Measurements from ENCODE around the gene INS. TPM values are rescaled to one million over a fixed set of nuclear protein-coding genes. Genes with fewer than 3 reads are reported as not detected.
A peak's percentile ranks its signal among the peaks of the same experiment; 100 is the strongest.
"Not testable (repeated sequence)": the region's sequence is repeated elsewhere in the genome, so short reads cannot be mapped to it uniquely, and the experiment has no call there.

Gene INS
- total and polyA plus RNA-seq, 5 donors from 2014 or later: not detected

GRCh38 chr11:2128511-2129307 lies 32.3 kb downstream of the INS start:
- Histone ChIP-seq H3K9me3 (ENCODE audit: control insufficient read depth in 2 of 2, low read length in 2 of 2) (no peaks in the 10 kb centered on the region), H3K27ac (ENCODE audit: insufficient read depth, low read length, poor library complexity, severe bottlenecking) (no peak overlapping the region), H3K36me3 (ENCODE audit: control insufficient read depth, insufficient read depth, low read length) (no peaks in the 10 kb centered on the region), H3K27me3 (ENCODE audit: control insufficient read depth, insufficient read depth, low read length) (no peaks in the 10 kb centered on the region), H3K4me1 (ENCODE audit: control insufficient read depth, insufficient read depth, low read length, poor library complexity, severe bottlenecking) (no peaks in the 10 kb centered on the region), H3K4me3 (ENCODE audit: low read depth, low read length) (no peak overlapping the region)
- Mint-ChIP-seq H3K9me3 (peaks cover 0 to 4% (median 0%) of the 10 kb centered on the region in 7 donors), H3K36me3 (no peaks in the 10 kb centered on the region), H3K4me3 (no peak overlapping the region), H3K27me3 (peaks cover 10% of the 10 kb centered on the region), H3K27ac (peak overlapping the region in 1 of 3 donors; percentile 80), H3K4me1 (no peaks in the 10 kb centered on the region)
- ATAC-seq (ENCODE audit: low read depth in 2 of 2): no peak
- no peak for DNase-seq

DNA sequence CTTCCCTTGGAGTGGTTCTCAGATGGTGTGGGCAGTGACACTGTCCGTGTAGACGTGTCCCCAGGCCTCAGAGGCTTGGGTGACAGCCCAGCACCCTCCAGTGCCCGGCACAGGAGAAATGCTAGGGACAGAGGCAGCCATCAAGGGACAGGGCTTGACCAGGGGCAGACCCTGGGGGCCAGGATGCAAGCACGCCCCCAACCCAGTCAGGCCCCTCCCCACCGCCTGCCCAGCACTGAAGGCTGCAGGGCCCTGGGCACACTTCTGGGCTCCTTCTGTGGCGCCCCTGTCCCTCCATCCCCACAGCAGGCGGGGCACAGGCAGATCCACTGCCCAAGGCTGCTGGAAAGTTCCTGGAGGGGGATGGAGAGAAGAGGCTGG lies 32.9 kb downstream of the INS start:
- Mint-ChIP-seq H3K36me3 (no peaks in the 10 kb centered on the region), H3K9me3 (peaks cover 0 to 3% (median 0%) of the 10 kb centered on the region in 7 donors), H3K4me1 (no peaks in the 10 kb centered on the region), H3K4me3 (no peak overlapping the region), H3K27me3 (peaks cover 10% of the 10 kb centered on the region), H3K27ac (no peak overlapping the region)
- Histone ChIP-seq H3K36me3 (ENCODE audit: control insufficient read depth, insufficient read depth, low read length) (no peaks in the 10 kb centered on the region), H3K27me3 (ENCODE audit: control insufficient read depth, insufficient read depth, low read length) (no peaks in the 10 kb centered on the region), H3K9me3 (ENCODE audit: control insufficient read depth in 2 of 2, low read length in 2 of 2) (no peaks in the 10 kb centered on the region), H3K4me1 (ENCODE audit: control insufficient read depth, insufficient read depth, low read length, poor library complexity, severe bottlenecking) (no peaks in the 10 kb centered on the region), H3K27ac (ENCODE audit: insufficient read depth, low read length, poor library complexity, severe bottlenecking) (no peak overlapping the region), H3K4me3 (ENCODE audit: low read depth, low read length) (no peak overlapping the region)
- DNase-seq (no peak), ATAC-seq (ENCODE audit: low read depth in 2 of 2) (no peak)

GRCh38 chr11:2127482-2128129 lies 33.4 kb downstream of the INS start:
- Mint-ChIP-seq H3K27ac (no peak overlapping the region), H3K9me3 (peaks cover 0 to 3% (median 0%) of the 10 kb centered on the region in 7 donors), H3K4me1 (no peaks in the 10 kb centered on the region), H3K36me3 (no peaks in the 10 kb centered on the region), H3K27me3 (peaks cover 10% of the 10 kb centered on the region), H3K4me3 (no peak overlapping the region)
- DNase-seq (no peak), ATAC-seq (ENCODE audit: low read depth in 2 of 2) (no peak)
- no peak overlapping the region for H3K4me3 ChIP-seq (ENCODE audit: low read depth, low read length)
- H3K9me3 ChIP-seq (ENCODE audit: control insufficient read depth in 2 of 2, low read length in 2 of 2): no peaks in the 10 kb centered on the region
- H3K4me1 ChIP-seq (ENCODE audit: control insufficient read depth, insufficient read depth, low read length, poor library complexity, severe bottlenecking): no peaks in the 10 kb centered on the region
- no peak overlapping the region for H3K27ac ChIP-seq (ENCODE audit: insufficient read depth, low read length, poor library complexity, severe bottlenecking)
- no peaks in the 10 kb centered on the region for H3K27me3 ChIP-seq (ENCODE audit: control insufficient read depth, insufficient read depth, low read length)
- H3K36me3 ChIP-seq (ENCODE audit: control insufficient read depth, insufficient read depth, low read length): no peaks in the 10 kb centered on the region

DNA sequence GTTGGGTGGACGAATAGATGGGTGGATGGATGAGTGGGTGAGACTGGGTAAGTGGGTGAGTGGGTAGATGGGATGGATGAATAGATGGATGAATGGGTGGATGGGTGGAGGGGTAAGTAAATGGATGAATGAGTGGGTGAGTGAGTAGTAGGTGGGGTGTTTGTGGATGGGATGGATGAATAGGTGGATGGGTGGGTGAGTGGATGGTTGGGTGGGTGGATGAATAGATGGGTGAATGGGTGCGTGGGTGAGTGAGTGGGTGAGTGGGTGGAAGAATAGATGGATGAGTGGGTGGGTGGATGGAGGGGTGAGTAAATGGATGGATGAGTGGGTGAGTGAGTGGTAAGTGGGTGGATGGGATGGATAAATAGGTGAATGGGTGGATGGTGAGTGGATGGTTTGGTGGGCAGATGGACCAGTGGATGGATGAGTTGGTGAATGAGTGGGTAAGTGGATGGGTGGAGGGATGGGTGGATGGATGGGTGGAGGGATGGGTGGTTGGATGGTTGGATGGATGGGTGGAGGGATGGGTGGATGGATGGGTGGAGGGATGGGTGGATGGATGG lies 34.4 kb downstream of the INS start:
- Mint-ChIP-seq H3K4me3 (no peak overlapping the region), H3K4me1 (no peaks in the 10 kb centered on the region), H3K27me3 (peaks cover 5% of the 10 kb centered on the region), H3K27ac (no peak overlapping the region), H3K9me3 (peaks cover 0 to 3% (median 0%) of the 10 kb centered on the region in 7 donors), H3K36me3 (no peaks in the 10 kb centered on the region)
- H3K27ac ChIP-seq (ENCODE audit: insufficient read depth, low read length, poor library complexity, severe bottlenecking): no peak overlapping the region
- H3K27me3 ChIP-seq (ENCODE audit: control insufficient read depth, insufficient read depth, low read length): no peaks in the 10 kb centered on the region
- DNase-seq (no peak), ATAC-seq (ENCODE audit: low read depth in 2 of 2) (no peak)
- H3K4me1 ChIP-seq (ENCODE audit: control insufficient read depth, insufficient read depth, low read length, poor library complexity, severe bottlenecking): no peaks in the 10 kb centered on the region
- H3K9me3 ChIP-seq (ENCODE audit: control insufficient read depth in 2 of 2, low read length in 2 of 2): no peaks in the 10 kb centered on the region
- no peak overlapping the region for H3K4me3 ChIP-seq (ENCODE audit: low read depth, low read length)
- H3K36me3 ChIP-seq (ENCODE audit: control insufficient read depth, insufficient read depth, low read length): no peaks in the 10 kb centered on the region

GRCh38 chr11:2124736-2125484 lies 36.1 kb downstream of the INS start:
- not testable (repeated sequence) for H3K36me3 ChIP-seq (ENCODE audit: control insufficient read depth, insufficient read depth, low read length); H3K4me1 ChIP-seq (ENCODE audit: control insufficient read depth, insufficient read depth, low read length, poor library complexity, severe bottlenecking); H3K4me3 ChIP-seq (ENCODE audit: low read depth, low read length); H3K27me3 ChIP-seq (ENCODE audit: control insufficient read depth, insufficient read depth, low read length); H3K9me3 ChIP-seq (ENCODE audit: control insufficient read depth in 2 of 2, low read length in 2 of 2); H3K9me3 Mint-ChIP-seq; H3K4me1 Mint-ChIP-seq; ATAC-seq (ENCODE audit: low read depth in 2 of 2); H3K27ac Mint-ChIP-seq; H3K4me3 Mint-ChIP-seq; H3K27ac ChIP-seq (ENCODE audit: insufficient read depth, low read length, poor library complexity, severe bottlenecking); H3K27me3 Mint-ChIP-seq; DNase-seq; H3K36me3 Mint-ChIP-seq

GRCh38 chr11:2123628-2123960 lies 37.4 kb downstream of the INS start:
- no peak overlapping the region for H3K4me3 ChIP-seq (ENCODE audit: low read depth, low read length)
- H3K9me3 ChIP-seq (ENCODE audit: control insufficient read depth in 2 of 2, low read length in 2 of 2): no peaks in the 10 kb centered on the region
- no peaks in the 10 kb centered on the region for H3K36me3 Mint-ChIP-seq
- DNase-seq (no peak), ATAC-seq (ENCODE audit: low read depth in 2 of 2) (no peak)
- H3K4me1 Mint-ChIP-seq: no peaks in the 10 kb centered on the region
- H3K9me3 Mint-ChIP-seq: peaks cover 0 to 2% (median 0%) of the 10 kb centered on the region in 7 donors
- H3K27ac Mint-ChIP-seq: no peak overlapping the region
- no peak overlapping the region for H3K4me3 Mint-ChIP-seq
- H3K4me1 ChIP-seq (ENCODE audit: control insufficient read depth, insufficient read depth, low read length, poor library complexity, severe bottlenecking): no peaks in the 10 kb centered on the region
- H3K36me3 ChIP-seq (ENCODE audit: control insufficient read depth, insufficient read depth, low read length): no peaks in the 10 kb centered on the region
- no peak overlapping the region for H3K27ac ChIP-seq (ENCODE audit: insufficient read depth, low read length, poor library complexity, severe bottlenecking)
- peaks cover 5% of the 10 kb centered on the region for H3K27me3 Mint-ChIP-seq
- H3K27me3 ChIP-seq (ENCODE audit: control insufficient read depth, insufficient read depth, low read length): no peaks in the 10 kb centered on the region

- H3K27me3 ChIP-seq (ENCODE audit: control insufficient read depth, insufficient read depth, low read length): no peaks in the 10 kb centered on the region
- no peak for ATAC-seq (ENCODE audit: low read depth in 2 of 2)
- Mint-ChIP-seq H3K9me3 (peaks cover 0 to 2% (median 0%) of the 10 kb centered on the region in 7 donors), H3K4me3 (no peak overlapping the region), H3K27me3 (peaks cover 5% of the 10 kb centered on the region), H3K4me1 (no peaks in the 10 kb centered on the region), H3K27ac (no peak overlapping the region), H3K36me3 (no peaks in the 10 kb centered on the region)
- H3K36me3 ChIP-seq (ENCODE audit: control insufficient read depth, insufficient read depth, low read length): no peaks in the 10 kb centered on the region
- H3K4me3 ChIP-seq (ENCODE audit: low read depth, low read length): no peak overlapping the region
- DNase-seq: no peak
- no peaks in the 10 kb centered on the region for H3K9me3 ChIP-seq (ENCODE audit: control insufficient read depth in 2 of 2, low read length in 2 of 2)
- H3K27ac ChIP-seq (ENCODE audit: insufficient read depth, low read length, poor library complexity, severe bottlenecking): no peak overlapping the region
- no peaks in the 10 kb centered on the region for H3K4me1 ChIP-seq (ENCODE audit: control insufficient read depth, insufficient read depth, low read length, poor library complexity, severe bottlenecking)
Observed at GRCh38 chr11:2122907-2123627, 37.9 kb downstream of the INS start.

Measured in CD4-positive, CD25-positive, alpha-beta regulatory T cell (primary cell).